ENCODE data around the gene ABCA12. TPM values are rescaled to one million over a fixed set of nuclear protein-coding genes. Genes with fewer than 3 reads are reported as not detected.

ABCA12 gene
- total RNA-seq, 1 experiment from 2014 or later = not detected

DNA sequence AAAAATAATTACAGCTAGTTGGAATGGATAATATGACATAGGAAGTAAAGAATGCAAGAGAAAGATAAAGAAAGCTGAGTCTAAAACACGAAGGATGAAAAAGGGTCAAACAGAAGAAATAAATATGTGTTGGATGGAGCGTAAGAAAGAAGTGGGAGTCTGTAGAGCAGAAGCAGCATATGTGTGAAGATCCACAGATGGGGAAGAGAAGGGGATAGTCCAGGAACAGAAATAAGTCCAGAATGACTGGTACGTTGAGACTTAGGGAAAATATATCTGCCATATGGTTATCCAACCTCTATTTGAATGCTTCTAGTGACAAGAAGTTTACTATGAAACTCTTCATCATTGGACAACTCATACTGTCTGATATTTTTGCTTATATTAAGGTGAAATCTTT lies 18.0 kb downstream of the ABCA12 start:
- no peak for DNase-seq (ENCODE audit: low spot score)

DNA sequence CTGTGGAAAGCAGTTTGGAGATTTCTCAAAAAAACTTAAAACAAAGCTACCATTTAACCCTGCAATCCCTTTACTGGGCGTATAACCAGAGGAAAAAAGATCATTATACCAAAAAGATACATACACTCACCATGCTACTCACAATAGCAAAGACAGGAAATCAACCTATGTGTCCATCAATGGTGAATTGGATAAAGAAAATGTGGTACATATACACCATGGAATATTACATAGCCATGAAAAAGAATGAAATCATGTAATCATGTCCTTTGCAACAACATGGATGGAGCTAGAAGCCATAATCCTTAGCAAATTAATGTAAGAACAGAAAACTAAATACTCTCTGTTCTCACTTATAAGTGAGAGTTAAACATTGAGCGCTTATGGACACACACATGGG lies 18.6 kb downstream of the ABCA12 start:
- no peak for DNase-seq (ENCODE audit: low spot score)

DNA sequence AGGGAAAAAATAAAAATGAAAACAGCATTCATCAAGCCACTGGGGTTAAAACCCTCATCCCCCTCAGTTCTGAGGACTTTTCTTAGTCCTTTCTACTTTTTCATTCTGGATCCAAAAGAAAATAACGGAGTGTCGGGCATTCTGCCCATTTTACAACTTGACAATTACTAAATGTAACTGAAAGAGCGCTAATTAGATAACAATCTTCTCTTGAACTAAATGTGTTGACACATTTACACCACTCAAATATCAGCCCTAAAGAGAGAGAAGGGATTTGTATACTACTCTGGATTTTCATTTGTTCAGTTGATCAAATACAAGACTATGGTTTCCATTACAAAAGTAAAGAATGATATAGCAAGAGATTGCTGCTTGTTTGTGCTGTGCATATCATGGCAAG lies 27.5 kb downstream of the ABCA12 start:
- no peak for DNase-seq (ENCODE audit: low spot score)

DNA sequence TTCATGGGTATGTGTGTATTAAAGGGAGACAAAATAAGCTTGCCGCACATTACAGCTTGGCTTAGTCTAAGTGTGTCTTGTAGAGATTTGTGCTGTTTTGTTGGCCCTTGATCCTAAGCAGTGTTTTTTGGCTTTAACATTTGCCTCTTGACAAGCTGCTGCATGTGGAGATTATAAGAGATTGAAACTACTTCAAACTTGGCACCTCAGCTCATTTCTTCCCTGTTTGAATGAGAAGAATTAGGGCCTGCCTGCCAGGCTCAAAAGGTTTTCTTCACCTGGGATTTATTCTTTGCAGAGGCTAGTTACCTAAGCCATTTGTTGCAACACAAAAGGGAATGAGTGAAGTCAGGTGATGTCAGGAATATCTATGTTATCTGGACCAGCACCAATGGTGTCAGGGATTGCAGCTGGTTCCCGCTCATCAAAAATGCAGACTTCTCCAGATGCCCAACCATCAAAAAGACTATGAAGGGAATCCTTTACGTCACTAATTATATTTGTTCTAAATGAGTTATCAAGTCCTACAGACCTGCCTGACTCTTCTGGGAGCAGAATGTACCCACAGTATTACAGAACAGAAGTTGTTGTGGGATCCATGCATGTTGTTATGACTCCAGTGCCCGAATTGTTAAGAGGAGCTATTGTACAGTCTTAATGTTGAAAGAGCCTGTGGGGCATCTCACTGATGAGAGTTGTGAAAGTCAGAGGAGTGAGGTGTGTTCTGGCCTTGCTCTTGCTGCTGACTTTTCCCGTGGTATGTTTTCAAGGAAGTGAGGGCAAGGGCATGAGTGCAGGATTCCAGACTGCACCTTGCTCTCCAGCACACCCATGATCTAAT lies 31.0 kb downstream of the ABCA12 start:
- no peak for DNase-seq (ENCODE audit: low spot score)

DNA sequence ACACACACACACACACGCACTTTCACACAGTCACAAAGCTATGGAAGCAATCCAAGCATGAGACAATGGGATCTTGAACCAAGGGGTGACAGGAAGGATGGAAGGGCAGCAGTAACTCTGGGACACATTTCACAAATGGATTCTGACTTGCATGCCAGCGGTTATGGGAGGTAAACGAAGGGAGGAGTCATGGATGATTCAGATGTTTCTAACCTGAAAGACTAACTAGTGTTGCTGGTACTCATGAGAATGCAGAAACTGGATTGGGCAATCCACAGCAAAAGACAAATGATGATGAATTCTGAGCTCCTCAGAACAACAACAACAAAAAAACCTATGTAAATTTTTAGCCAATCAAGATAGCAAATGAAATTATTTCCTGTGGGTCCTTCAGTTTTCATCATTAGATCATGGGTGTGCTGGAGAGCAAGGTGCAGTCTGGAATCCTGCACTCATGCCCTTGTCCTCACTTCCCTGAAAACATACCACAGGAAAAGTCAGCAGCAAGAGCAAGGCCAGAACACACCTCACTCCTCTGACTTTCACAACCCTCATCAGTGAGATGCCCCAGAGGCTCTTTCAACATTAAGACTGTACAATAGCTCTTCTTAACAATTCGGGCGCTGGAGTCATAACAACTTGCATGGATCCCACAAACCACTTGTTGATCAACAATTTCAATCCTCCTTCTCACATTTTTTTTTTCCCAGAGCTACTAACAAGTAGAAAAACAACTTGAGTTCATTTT lies 32.6 kb downstream of the ABCA12 start:
- no peak for DNase-seq (ENCODE audit: low spot score)

DNA sequence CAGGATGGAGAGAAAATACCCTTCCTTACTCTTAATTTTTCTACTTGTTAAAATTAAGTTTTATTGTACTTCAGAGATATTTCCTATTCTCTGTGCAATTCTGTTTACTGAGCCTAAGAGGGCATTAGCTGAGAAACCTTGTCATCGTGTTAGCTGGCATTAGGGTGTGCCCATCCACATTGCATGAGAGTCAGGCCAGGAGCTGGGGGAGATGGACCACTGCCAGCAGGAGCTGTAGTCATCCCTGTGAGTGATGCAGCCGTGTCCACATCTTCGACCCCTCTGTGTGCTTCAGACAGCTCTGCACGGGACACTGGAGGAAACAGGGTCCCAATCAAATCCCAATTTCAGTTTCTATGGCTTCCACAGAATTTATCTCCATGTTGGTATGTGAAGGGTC lies 34.2 kb downstream of the ABCA12 start:
- DNase-seq (ENCODE audit: low spot score) = no peak

DNA sequence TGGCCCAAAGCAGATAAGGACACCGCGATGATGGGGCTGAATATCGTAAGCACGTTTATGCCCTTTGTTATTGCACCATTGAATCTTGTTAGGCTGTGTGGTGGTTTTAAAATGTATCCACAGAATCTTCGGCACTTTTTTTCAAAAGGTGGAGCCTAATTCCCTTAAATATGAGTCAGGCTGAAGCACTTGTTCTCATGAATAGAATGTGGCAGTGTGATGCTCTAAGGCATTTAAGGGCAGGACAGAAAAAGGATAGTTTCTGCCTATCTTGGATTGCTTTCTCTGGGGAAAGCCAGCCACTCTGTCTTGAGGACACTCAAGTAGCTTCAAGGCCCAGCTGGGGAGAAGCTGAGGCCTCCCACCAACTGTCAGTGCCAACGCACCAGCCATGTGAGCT lies 39.6 kb downstream of the ABCA12 start:
- no peak for DNase-seq (ENCODE audit: low spot score)

DNA sequence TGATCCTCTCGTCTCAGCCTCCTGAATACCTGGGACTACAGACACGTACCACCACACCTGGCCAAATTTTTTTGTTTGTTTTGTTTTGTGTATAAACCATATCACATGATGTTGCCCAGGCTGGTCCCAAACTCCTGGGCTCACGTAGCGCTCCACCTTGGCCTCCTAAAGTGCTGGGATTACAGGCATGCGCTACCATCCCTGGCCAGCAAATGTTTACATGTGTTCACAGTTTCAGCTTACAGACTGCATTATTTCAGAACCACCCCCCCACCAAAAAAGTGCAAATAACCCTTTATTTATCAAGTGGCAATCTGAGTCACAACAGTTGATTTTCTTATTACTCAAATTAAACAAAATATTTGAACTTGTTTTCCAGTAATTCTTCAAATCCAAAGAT lies 54.3 kb downstream of the ABCA12 start:
- no peak for DNase-seq (ENCODE audit: low spot score)

DNA sequence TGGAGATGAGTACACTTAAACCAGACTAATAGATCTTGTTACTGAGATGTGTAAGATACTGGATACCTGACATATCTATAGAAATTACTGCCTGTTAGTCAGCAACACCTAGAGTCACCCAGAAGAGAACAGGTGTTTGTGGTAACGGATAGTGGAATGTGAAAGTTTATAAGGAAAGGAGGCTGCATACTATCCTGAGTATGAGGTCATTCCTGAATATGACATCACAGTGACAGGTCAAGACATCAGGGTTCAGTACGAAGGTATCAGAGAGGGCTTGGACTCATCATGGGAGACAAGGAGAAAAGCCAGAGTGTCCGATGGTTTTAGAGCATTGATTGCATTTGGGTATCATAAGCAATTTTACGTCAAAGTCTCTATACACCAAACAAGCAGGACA lies 55.3 kb downstream of the ABCA12 start:
- DNase-seq (ENCODE audit: low spot score) = no peak

DNA sequence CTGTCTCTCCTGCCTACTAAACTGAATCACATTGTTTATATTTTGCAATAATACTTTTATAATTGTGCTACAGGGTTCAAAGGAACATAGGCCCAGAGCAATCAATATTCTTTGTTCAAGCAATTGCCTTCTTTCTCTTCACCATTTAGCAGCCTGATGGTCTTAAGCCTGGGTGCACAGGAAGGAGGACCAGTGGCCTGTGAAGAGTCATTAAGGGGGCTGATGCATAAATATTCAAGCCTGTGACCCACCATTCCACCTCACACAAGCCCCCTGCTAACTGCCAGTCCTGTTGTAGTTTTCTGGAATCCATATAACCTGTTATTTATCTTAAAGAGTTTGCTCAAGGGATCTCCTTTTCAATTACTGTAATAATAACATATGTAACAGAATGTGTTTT lies 56.0 kb downstream of the ABCA12 start:
- no peak for DNase-seq (ENCODE audit: low spot score)

DNA sequence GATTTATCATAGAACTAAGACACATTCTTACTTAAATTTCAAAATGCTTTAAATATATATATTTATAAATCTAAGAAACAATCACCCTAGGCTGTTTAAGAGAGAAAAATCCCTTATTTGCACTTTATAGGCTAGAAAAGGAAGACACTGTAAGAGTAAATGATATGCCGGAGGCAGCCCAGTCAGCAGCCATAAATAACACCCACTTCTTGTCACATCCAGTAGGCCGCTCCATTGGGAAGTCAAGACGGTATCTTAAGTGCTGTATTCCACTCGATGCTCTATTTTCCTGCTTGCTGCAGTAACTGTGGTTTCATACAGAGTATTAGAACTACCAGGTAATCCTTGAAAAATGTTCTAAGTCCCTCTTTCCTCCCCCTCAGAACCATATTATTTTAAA lies 57.9 kb downstream of the ABCA12 start:
- DNase-seq (ENCODE audit: low spot score) = no peak

DNA sequence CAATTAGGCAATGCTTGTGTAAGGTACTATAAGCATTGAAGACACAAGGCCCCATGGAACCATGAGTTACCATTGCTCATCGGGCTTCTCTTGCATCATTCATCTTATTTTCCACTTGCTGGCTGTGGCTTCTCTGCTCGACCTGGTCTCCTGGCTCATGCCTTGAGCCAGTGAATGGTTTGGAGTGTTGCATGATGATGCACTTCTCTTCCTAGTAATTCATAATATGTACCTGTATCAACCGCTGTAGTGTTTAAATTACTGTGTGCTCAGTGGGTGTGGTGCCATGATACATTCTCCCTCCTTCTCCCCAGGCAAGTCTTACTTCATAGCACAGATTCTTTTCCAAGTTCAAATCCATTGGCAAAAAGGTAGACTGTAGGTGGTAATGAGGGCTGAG lies 66.8 kb downstream of the ABCA12 start:
- no peak for DNase-seq (ENCODE audit: low spot score)

DNA sequence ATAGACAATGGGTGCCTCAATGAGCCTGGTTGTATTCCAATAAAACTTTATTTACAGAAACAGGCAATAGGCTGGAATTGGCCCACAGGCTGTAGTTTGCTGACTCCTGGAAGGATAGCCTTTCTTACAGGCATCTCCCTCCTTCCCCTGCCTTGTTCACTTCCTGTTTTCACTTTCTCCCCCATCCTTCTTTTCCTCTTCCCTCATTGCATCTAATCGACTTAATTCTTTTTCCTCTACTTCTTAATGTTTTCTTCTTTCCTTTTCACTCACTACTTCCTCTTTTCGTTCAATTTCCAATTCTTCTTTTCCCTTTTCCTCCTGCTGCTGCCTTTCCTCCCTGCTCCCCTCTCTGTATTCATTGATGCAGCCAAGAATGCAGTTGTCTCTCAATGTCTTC lies 70.0 kb downstream of the ABCA12 start:
- DNase-seq (ENCODE audit: low spot score) = no peak

DNA sequence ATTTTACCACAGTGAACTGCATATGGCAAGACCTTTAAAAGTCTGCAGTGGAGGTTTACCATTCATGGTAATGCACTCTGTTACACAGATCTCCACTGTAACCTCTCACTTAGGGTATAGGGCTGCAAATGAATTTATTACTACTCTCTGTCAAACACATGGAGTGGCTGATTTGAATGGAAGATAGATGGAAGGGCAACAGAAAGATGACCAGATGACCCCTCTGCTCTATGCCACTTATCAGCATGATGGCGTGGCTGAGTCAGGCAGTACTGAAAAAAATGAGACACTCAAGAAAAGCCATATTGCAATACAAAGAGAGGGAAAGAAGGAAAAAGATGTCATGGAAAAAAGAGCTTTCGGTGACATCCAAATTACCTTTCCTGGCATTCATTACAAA lies 72.3 kb downstream of the ABCA12 start:
- no peak for DNase-seq (ENCODE audit: low spot score)

DNA sequence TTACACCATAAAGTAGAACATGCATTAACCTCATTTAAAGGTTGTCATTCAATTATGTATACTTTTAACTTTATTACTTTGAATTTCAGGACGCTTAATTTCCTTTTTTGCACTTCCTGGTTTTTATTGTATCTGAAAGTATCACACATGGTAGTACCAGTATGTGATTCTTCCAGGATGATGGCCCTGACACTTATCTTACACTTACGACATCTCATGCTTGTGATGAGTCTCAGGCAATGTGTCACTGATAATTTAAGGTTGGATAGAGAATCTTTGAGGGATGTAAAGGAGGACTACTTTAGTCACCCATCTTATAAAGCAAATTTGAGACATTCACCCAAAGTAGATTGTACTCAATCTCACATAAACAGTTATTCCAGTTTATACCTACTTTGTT lies 74.9 kb downstream of the ABCA12 start:
- DNase-seq (ENCODE audit: low spot score) = no peak

DNA sequence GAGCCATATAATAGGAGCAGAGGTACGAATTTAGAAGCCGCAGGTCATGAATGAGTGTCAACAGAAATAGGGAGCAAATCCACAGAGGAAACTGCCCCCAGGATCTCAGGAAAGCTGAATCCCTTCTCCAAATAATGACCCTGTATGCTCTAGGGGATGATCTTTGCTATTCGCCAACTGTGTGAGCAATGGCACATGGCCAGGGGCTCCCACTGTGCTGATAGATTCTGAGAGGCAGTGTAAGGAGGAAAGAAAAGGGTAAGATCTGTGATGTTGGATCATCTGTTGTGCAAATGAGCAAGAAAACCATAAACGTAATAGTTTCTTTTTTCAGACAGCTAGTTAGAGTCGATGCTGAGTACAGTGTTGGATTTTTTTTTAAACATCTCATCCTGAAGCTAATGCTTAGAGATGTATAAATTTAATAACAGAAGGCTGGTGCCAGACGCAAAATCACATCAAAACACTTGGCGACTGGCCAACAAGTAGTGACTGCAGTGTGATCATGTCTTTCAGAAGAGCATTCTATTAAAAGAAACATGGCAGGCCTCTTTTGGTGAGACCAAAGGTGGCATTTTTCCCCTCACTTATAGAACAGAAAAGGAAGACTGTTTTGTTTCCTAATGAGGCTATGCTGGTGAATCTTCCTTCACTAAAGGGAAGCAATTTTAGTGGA lies 77.4 kb downstream of the ABCA12 start:
- DNase-seq (ENCODE audit: low spot score) = no peak

DNA sequence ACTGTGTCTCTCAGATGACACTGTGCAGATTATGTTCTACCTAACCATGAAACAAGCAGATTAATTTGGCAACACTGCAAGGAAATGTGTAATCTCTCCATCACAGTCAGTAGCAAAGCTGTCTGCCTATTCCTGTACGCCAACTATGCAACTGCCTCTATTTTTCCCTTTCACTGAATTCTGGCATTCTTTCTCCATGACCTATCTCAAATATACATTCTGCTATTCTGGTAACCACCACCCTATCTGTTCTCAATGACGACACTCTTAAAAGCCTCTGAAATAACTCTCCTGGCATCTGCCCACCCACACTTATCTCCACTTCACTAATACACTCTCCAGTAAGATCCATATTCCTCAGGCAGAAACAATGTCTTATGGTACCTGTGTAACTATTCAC lies 78.7 kb downstream of the ABCA12 start:
- DNase-seq (ENCODE audit: low spot score) = no peak

DNA sequence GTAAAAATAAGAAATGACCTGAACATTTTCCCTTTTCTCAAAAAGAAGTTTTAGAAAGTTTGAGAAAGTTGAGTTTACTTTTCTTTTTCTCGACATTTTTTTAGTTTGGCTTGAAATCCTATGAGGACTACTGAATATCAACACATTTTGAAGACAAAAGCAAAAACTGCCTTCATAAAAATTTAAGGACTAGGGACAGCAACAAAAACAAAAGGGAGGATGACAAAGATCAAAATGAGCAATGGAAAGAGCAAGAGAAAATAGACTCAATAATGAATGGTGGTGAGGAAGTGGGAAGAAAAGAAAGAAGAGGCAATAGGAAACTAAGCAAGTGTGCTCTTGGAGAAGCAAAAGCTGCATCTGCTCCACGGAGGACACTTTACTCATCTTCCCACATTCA lies 82.5 kb downstream of the ABCA12 start:
- DNase-seq (ENCODE audit: low spot score) = no peak

DNA sequence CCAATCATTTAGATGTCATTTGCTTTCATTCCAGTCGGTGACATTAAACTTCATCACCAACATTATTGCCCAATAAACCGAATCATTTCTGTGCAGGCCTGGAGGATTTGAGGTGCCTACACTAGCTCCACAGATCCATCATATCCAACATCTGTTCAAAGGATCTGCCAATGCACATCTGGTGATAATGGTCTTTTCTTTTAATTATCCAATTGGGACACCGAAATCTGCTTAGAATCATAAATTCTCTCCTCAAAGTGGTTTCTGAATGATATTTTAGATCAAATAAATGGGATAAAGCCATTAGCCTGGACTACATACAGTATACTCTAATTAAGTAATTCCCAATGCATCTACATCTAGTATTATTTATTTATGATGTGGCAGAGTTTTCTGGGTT lies 85.6 kb downstream of the ABCA12 start:
- DNase-seq (ENCODE audit: low spot score) = no peak

DNA sequence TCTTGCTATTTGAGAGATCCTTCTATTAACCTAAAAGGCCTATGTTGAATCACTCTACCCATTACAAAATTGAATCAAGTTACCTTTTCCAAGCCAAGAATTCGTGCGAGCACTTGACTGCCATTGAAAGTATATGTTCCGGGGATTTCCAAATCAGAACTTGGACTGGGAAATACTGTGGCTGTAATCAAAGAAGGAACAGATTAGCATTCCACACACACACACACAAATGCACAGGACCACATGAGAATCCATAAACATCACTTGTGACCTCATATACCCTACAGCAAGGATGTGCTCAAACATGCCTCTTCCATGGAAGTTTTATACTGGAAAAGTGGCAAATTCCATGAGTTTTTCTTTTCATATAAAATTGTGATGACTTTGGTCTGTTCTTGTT lies 86.0 kb downstream of the ABCA12 start:
- DNase-seq (ENCODE audit: low spot score) = no peak

DNA sequence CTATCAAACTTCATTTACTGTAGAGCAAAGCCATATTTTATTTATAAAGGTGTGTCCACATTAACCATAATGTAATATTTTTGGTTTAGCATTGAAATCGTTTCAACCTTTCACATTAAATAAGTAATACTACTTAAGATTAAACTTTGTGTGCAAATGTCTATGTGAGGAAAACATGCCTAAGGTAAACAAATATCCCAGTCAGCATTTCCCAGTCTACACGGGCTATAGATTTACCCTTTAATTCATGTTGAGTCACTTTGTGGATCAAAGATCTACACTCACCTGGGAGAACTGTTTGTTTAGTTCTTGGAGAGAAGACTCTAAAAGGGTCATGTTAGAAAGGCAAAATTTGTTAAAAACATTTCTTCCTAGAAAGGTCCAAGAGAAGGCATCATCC lies 89.1 kb downstream of the ABCA12 start:
- DNase-seq (ENCODE audit: low spot score) = no peak

DNA sequence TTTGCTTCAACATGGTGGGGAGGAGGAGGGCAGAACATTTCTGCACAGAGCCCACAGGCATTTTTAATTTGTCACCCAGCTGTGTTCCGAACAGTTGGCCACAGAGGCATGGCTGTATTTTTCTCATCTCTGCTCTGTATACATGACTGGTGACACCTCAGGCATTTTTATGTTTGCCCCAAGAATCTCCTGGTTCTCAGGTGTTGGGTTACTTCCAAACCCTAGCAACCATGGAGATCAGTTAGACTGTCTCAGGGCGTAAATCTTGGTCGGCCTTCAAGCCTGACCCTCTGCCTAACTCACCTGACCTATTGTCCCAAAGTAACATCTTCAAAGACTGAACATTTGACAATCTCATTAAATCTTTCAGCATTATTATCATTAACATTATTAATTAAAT lies 100.0 kb downstream of the ABCA12 start:
- no peak for DNase-seq (ENCODE audit: low spot score)

DNA sequence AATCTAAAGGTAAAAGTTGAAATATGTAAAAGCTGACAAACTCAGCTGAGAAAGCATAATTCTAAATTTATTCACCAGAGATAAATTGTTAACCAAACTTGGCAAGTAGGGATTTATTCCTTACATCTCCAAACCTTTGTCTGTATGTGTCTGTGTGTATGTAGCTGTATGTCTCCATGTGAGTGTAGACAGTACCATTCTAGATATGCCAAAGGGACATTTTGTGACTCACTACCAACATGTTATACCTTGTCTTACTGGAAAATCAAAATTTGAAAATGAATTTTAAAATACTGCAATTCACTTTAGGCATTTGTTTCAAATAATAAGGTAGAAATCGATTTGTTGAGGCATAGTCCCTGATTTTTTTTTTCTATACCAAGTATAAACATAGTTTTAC lies 102.1 kb downstream of the ABCA12 start:
- no peak for DNase-seq (ENCODE audit: low spot score)

Measured in HT-29 (cell line).